DND-41 (cell line): Measurements from ENCODE around the gene CSNK1E.

Experiments used
- ATAC-seq: fragments of 200-7000 bp; cut with Tn5 transposase; 3 replicates; pipeline ENCODE4 v1.9.1; 2021; ENCODE audit warnings: low read depth; ENCODE audit not compliant: insufficient read depth
- DNase-seq: peaks from one replicate; pipeline ENCODE4 v3.0.0-alpha.2; 2020
- H2AFZ ChIP-seq: 2 replicates; pipeline ENCODE4 v1.6.0; 2012; ENCODE audit warnings: low read depth, low read length
- H3K27ac ChIP-seq: 2 replicates; pipeline ENCODE4 v1.5.1; 2012; ENCODE audit warnings: low read length, inconsistent platforms
- H3K27me3 ChIP-seq: fragments of 200-600 bp; sonication (generic); 2 replicates; pipeline ENCODE4 v1.6.0; 2012; ENCODE audit warnings: low read length, mild to moderate bottlenecking, inconsistent platforms; ENCODE audit not compliant: insufficient read depth, poor library complexity
- H3K36me3 ChIP-seq: 2 replicates; pipeline ENCODE4 v1.5.1; 2012; ENCODE audit warnings: low read length, inconsistent platforms; ENCODE audit not compliant: insufficient read depth
- H3K4me1 ChIP-seq: 2 replicates; pipeline ENCODE4 v1.5.1; 2012; ENCODE audit warnings: mild to moderate bottlenecking, low read length; ENCODE audit not compliant: insufficient read depth
- H3K4me2 ChIP-seq: 2 replicates; pipeline ENCODE4 v1.6.0; 2012; ENCODE audit warnings: mild to moderate bottlenecking, moderate library complexity, low read length, inconsistent platforms; ENCODE audit not compliant: insufficient read depth
- H3K4me3 ChIP-seq, 2 experiments: fragments of 200-600 bp in 1 of 2; shearing (Covaris generic) in 1 of 2; 2 replicates each; pipeline ENCODE4 v1.5.1; 2012 to 2016; ENCODE audit warnings: inconsistent platforms in 2 of 2, low read length in 2 of 2, mild to moderate bottlenecking in 2 of 2, low read depth in 1 of 2, moderate library complexity in 1 of 2
- H3K79me2 ChIP-seq: 2 replicates; pipeline ENCODE4 v1.6.0; 2012; ENCODE audit warnings: low read length, inconsistent platforms; ENCODE audit not compliant: insufficient read depth
- H3K9ac ChIP-seq: 2 replicates; pipeline ENCODE4 v1.6.0; 2012; ENCODE audit warnings: low read depth, mild to moderate bottlenecking, inconsistent platforms, low read length, moderate library complexity
- H3K9me3 ChIP-seq: 2 replicates; pipeline ENCODE4 v1.5.1; 2012; ENCODE audit warnings: low read length, moderate library complexity, mild to moderate bottlenecking, inconsistent platforms; ENCODE audit not compliant: insufficient read depth, severe bottlenecking
- H4K20me1 ChIP-seq: 2 replicates; pipeline ENCODE4 v1.6.0; 2012; ENCODE audit warnings: low read length; ENCODE audit not compliant: insufficient read depth
- CTCF ChIP-seq: IDR thresholded peaks from 2 replicates; pipeline ENCODE4 v1.5.1; 2012; ENCODE audit warnings: borderline replicate concordance, low read length, moderate library complexity, mild to moderate bottlenecking; ENCODE audit not compliant: poor library complexity, severe bottlenecking; ENCODE audit errors: extremely low read depth
- EZH2 ChIP-seq: IDR thresholded peaks from 3 replicates; pipeline ENCODE4 v1.6.1; 2012; ENCODE audit warnings: borderline replicate concordance, low read depth, mild to moderate bottlenecking, moderate library complexity, low read length, inconsistent platforms; ENCODE audit not compliant: severe bottlenecking

Gene CSNK1E

GRCh38 chr22:38291201-38291777 is 25.9 kb downstream of the CSNK1E start:
- no peak overlapping the region for H3K9ac ChIP-seq
- TF ChIP-seq EZH2 (no peak), CTCF (peak; percentile 26)
- no peaks in the 10 kb centered on the region for H3K27me3 ChIP-seq
- H3K9me3 ChIP-seq = no peaks in the 10 kb centered on the region
- H3K4me3 ChIP-seq = no peak overlapping the region
- no peak for ATAC-seq
- H3K79me2 ChIP-seq = no peaks in the 10 kb centered on the region
- no peak overlapping the region for H2AFZ ChIP-seq
- no peaks in the 10 kb centered on the region for H3K4me1 ChIP-seq
- peaks cover 9% of the 10 kb centered on the region for H4K20me1 ChIP-seq
- no peak overlapping the region for H3K27ac ChIP-seq
- DNase-seq = no peak
- peaks cover 59% of the 10 kb centered on the region for H3K36me3 ChIP-seq
- no peak overlapping the region for H3K4me2 ChIP-seq

GRCh38 chr22:38290347-38290746 is 26.9 kb downstream of the CSNK1E start:
- H2AFZ ChIP-seq = no peak overlapping the region
- H3K4me2 ChIP-seq = no peak overlapping the region
- no peak for DNase-seq

GRCh38 chr22:38289583-38290082 is 27.6 kb downstream of the CSNK1E start:
- Histone ChIP-seq H3K9ac (no peak overlapping the region), H3K79me2 (no peaks in the 10 kb centered on the region), H3K36me3 (peaks cover 43% of the 10 kb centered on the region), H3K27me3 (no peaks in the 10 kb centered on the region), H2AFZ (no peak overlapping the region), H3K9me3 (no peaks in the 10 kb centered on the region), H3K4me3 (no peak overlapping the region), H3K4me1 (no peaks in the 10 kb centered on the region), H3K27ac (no peak overlapping the region), H3K4me2 (no peak overlapping the region), H4K20me1 (no peaks in the 10 kb centered on the region; the same call in none of the 2 replicates)
- no peak for ATAC-seq
- DNase-seq = no peak
- TF ChIP-seq CTCF (no peak), EZH2 (no peak)

More at GRCh38 chr22:38290347-38290746, 26.9 kb downstream of the CSNK1E start:
- Histone ChIP-seq H3K79me2 (no peaks in the 10 kb centered on the region), H3K4me3 (no peak overlapping the region), H3K4me1 (no peaks in the 10 kb centered on the region), H3K9me3 (no peaks in the 10 kb centered on the region), H3K9ac (no peak overlapping the region), H3K27me3 (no peaks in the 10 kb centered on the region), H4K20me1 (no peaks in the 10 kb centered on the region; the same call in none of the 2 replicates), H3K27ac (no peak overlapping the region), H3K36me3 (peaks cover 50% of the 10 kb centered on the region)
- no peak for ATAC-seq
- TF ChIP-seq EZH2 = no peak
- TF ChIP-seq CTCF = no peak
